GM19397 (cell line): ENCODE data around the gene ZFYVE26.
A peak's percentile ranks its signal among the peaks of the same experiment; 100 is the strongest.
"Not testable (repeated sequence)": the region's sequence is repeated elsewhere in the genome, so short reads cannot be mapped to it uniquely, and the experiment has no call there.

Source experiments
- ATAC-seq: cut with Tn5 transposase; IDR thresholded peaks from one replicate; pipeline ENCODE4 v1.9.1; 2021; ENCODE audit warnings: mild to moderate bottlenecking, moderate library complexity; ENCODE audit not compliant: unreplicated experiment

ZFYVE26 gene

GRCh38 chr14:67816326-67817002 lies at the start of gene ZFYVE26:
Gene ZFYVE26, minus strand, starts transcription at chr14:67816590. Its CDS starts 627 bp downstream, at chr14:67815963.
- ATAC-seq = peak; percentile 81

GRCh38 chr14:67863223-67863622 lies 46.8 kb upstream of the ZFYVE26 start:
- ATAC-seq = no peak

- ATAC-seq = no peak
These were observed 42.9 kb upstream of the ZFYVE26 start for GRCh38 chr14:67859169-67859749.

GRCh38 chr14:67857778-67858350 lies 41.5 kb upstream of the ZFYVE26 start:
- no peak for ATAC-seq

GRCh38 chr14:67856827-67857226 lies 40.4 kb upstream of the ZFYVE26 start:
- ATAC-seq = no peak

GRCh38 chr14:67853715-67854114 lies 37.3 kb upstream of the ZFYVE26 start:
- no peak for ATAC-seq

GRCh38 chr14:67852926-67853604 lies 36.7 kb upstream of the ZFYVE26 start:
- ATAC-seq = no peak

GRCh38 chr14:67851785-67852410 lies 35.5 kb upstream of the ZFYVE26 start:
- no peak for ATAC-seq

GRCh38 chr14:67850066-67850830 lies 33.9 kb upstream of the ZFYVE26 start:
- no peak for ATAC-seq

- ATAC-seq = no peak
These were observed 29.7 kb upstream of the ZFYVE26 start for GRCh38 chr14:67846029-67846610.

GRCh38 chr14:67837011-67837624 lies 20.7 kb upstream of the ZFYVE26 start:
- no peak for ATAC-seq

- no peak for ATAC-seq
These were observed 19.2 kb upstream of the ZFYVE26 start for GRCh38 chr14:67835596-67835995.

- no peak for ATAC-seq
These were observed 17.0 kb upstream of the ZFYVE26 start for GRCh38 chr14:67833403-67833802.

- no peak for ATAC-seq
These were observed 14.7 kb upstream of the ZFYVE26 start for GRCh38 chr14:67831113-67831512.

- ATAC-seq = no peak
These were observed 4.7 kb upstream of the ZFYVE26 start for GRCh38 chr14:67821121-67821520.

GRCh38 chr14:67820428-67820971 lies 4.1 kb upstream of the ZFYVE26 start:
- ATAC-seq = no peak

- peak; percentile 52 for ATAC-seq
These were observed 3.4 kb upstream of the ZFYVE26 start, which contains the start of gene RAD51B for GRCh38 chr14:67819563-67820421. Gene RAD51B, plus strand, starts transcription at chr14:67819779.

- not testable (repeated sequence) for ATAC-seq
These were observed 2.1 kb upstream of the ZFYVE26 start for GRCh38 chr14:67818476-67818875.
